NCI-H146 treated with DMSO at 0.1 percent for 48 hours (cell line): ENCODE results near the gene SLC37A4.
A peak's percentile ranks its signal among the peaks of the same experiment; 100 is the strongest.
"Not testable (repeated sequence)": the region's sequence is repeated elsewhere in the genome, so short reads cannot be mapped to it uniquely, and the experiment has no call there.

Source experiments
- DNase-seq: peaks from one replicate; lab custom pipeline; 2025; ENCODE audit not compliant: unreplicated experiment; lab: John Stamatoyannopoulos, UW

The SLC37A4 gene

DNA sequence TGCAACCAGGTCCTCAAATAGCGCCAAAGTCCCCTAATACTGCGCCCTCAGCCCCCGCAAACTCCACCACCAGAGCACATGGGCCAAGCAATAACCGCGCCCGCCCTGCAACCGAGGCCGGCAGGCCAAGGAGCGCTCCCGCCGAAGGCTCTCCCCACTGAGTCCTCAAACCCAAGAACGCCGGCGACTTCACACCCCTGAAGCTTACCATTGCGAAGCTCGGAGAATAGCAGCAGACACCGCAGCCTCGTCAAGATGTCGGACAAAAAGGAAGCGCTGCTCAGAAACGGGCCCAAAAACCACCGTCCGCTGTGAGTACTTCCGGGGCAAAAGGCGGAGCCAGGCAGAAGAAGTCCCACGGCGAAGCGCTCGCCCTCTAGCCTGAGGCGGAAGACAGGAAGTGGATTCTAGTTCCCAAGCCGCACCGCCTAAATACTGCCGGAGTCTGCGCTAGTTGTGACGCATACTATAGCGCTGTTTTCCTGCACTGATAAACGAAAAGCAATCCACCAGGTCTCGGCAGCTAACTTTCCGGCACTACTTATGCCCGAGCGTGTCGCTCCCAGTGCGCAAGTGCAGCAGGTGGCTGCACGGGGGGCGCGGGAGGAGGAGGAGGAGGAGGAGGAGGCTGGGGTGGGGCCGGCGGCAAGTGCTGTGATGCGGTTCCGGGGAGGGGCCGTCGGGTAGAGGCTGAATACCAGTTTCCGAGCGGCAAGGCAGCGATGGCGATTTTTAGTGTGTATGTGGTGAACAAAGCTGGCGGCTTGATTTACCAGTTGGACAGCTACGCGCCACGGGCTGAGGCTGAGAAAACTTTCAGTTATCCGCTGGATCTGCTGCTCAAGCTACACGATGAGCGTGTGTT, 12.4 kb downstream of the SLC37A4 start, which contains the start of the genes RPS25 and TRAPPC4:
RPS25 (minus strand) TSS at position 270 of the 865 bp plus-strand sequence; CDS start at position 211, 59 bp downstream.
TRAPPC4 (plus strand) TSS at position 693 of the 865 bp plus-strand sequence; CDS start at position 723, 30 bp downstream.
- peak; percentile 90 for DNase-seq

GRCh38 chr11:119017377-119017776, 13.3 kb downstream of the SLC37A4 start:
- not testable (repeated sequence) for DNase-seq

DNA sequence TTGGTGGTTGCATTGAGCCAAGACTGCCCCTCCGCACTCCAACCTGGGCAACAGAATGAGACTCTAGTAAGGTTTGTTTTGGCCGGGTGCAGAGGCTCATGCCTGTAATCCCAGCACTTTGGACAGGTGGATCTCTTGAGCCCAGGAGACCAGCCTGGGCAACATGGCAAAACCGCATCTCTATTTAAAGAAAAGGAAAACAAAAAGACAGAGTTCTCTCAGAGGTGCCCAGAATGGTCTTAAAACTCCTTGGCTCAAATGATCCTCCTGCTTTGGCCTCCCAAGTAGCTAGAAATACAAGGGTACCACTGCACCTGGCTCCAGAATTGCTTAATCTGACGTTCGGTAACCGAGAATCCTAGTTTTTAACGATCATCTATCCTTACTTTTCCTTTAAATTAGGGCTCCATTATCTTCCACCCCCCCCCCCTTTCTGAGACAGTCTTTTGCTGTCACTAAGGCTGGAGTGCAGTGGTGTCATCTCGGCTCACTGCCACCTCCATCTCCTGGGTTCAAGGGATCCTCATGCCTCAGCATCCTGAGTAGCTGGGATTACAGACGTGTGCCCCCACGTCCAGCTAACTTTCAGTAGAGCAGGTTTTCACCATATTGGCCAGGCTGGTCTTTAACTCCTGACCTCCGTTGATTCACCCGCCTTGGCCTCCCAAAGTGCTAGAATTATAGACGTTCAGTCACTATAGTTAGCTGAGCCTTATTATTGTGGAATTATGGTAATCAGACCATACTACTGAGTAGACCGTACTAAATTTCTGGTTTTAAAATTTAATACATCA, 14.3 kb downstream of the SLC37A4 start:
- DNase-seq = no peak

- DNase-seq = no peak
Observed at GRCh38 chr11:119015054-119015611, 15.5 kb downstream of the SLC37A4 start.

- no peak for DNase-seq
Observed at GRCh38 chr11:119014209-119014924, 16.3 kb downstream of the SLC37A4 start.

- no peak for DNase-seq
Observed at GRCh38 chr11:119012629-119013170, 18.0 kb downstream of the SLC37A4 start.

- DNase-seq = no peak
Observed at GRCh38 chr11:119011476-119012053, 19.1 kb downstream of the SLC37A4 start.

DNA sequence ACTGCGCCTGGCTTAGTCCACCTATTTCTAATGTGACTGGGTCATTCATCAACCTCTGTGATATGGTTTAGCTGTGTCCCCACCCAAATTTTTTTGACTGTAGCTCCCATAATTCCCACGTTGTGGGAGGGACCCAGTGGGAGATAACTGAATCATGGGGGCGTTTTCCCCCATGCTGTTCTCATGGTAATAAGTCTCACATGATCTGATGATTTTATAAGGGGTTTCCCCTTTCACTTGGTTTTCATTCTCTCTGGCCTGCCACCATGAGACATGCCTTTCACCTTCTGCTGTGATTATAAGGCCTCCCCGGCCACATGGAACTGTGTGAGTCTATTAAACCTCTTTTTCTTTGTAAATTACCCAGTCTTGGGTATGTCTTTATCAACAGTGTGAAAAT, 24.0 kb downstream of the SLC37A4 start:
- DNase-seq = no peak

DNA sequence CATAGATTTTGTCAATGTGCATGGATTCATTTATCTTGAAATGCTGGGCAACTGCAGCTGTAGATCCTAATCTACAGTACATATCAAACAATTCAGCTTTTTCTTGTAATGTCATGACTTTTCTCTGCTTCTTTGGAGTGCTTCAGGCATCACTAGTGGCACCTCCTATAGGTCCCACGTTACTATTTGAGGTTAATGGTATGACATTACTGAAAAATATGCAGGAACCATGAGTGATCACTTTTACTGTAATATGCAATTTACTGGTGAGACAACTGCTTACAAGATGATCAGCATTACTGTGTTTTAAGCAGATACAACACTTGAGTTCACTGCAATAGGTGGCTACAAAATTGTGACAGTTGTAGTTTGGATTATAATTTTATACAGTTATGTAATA, 29.8 kb downstream of the SLC37A4 start:
- DNase-seq = no peak

DNA sequence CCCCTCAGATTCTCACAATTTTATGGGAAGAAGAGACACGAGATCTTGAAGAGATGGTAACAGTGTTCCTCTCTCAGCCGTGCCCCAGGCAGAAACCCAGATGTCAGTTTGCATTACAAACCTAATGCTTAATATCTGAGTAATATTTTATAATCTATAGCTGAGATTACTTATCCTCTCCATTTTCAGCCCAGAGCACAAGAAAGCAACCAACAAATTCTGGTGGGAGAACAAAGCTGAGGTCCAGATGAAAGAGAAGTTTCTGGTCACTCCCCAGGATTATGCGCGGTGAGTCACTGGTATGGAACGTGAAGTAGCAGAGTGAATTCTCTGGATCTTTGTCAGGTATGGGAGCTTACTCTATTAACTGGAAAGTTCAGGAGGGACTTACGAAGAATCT, 31.9 kb downstream of the SLC37A4 start:
- no peak for DNase-seq

DNA sequence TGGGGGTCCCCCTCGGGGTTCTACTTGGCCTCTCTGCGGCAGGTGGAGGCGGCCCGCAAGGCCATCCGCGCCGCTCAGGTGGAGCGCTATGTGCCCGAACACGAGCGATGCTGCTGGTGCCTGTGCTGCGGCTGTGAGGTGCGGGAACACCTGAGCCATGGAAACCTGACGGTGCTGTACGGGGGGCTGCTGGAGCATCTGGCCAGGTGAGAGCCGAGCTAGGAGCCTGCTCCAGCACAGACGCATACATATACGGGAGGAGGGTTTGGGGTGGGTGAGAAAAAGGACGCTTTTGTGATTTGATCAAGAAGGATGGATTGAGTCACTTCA, 32.3 kb downstream of the SLC37A4 start:
- peak; percentile 18 for DNase-seq

- DNase-seq = peak; percentile 90
Observed at GRCh38 chr11:118997627-118998387, 32.9 kb downstream of the SLC37A4 start, which contains the start of gene CENATAC. CENATAC (plus strand) TSS chr11:118998138; CDS start chr11:118998198, 60 bp downstream.

GRCh38 chr11:118996926-118997626, 33.6 kb downstream of the SLC37A4 start:
- peak; percentile 35 for DNase-seq

GRCh38 chr11:118991486-118992038, 39.1 kb downstream of the SLC37A4 start:
- DNase-seq = not testable (repeated sequence)

DNA sequence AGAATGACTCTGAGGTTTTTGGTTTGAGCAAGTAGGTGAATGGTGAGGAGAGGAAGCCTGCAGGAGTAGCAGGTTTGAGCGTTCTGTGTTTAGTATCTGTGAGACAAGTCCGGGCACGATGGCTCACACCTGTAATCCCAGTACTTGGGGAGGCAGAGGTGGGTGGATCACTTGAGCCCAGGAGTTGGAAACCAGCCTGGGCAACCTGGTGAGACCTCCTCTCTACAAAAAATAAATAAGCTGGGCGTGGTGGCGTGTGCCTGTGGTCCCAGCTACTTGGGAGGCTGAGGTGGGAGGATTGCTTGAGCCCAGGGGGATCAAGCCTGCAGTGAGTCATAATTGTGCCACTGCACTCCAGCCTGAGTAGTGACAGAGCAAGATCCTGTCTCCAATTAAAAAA, 42.4 kb downstream of the SLC37A4 start:
- DNase-seq = no peak

GRCh38 chr11:118984825-118985224, 45.9 kb downstream of the SLC37A4 start:
- no peak for DNase-seq

- DNase-seq = not testable (repeated sequence)
Observed at GRCh38 chr11:118984337-118984736, 46.3 kb downstream of the SLC37A4 start.

DNA sequence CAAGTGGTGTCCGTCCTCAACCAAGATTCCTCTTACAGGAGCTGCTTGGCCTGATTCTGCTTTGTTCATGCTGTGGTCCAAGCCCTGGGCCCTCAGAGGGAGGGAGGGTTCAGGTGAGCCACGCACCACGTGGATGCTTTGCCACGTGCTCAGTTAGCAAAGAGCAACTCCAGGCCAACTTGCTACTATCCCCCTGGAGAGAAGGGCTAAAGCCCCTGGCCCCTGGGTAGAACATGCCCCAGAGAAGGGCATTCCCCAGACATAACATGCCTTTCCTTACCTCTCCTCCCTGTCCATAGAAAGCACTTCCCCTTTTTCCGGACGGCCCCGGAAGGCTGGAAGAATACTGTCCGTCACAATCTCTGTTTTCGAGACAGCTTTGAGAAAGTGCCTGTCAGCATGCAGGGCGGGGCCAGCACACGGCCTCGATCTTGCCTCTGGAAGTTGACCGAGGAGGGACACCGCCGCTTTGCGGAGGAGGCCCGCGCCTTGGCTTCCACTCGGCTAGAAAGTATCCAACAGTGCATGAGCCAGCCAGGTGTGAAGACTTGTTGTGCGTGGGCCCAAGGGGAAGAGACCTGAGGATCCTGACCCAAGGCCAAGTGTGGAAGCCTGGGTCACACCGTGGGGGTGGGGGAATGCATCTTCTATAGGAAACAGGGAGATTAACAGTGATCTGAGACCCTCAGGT, 50.3 kb downstream of the SLC37A4 start:
- DNase-seq = no peak
